CD4-positive, alpha-beta memory T cell (primary cell): ENCODE measurements around the gene GYG2. TPM values are rescaled to one million over a fixed set of nuclear protein-coding genes. Genes with fewer than 3 reads are reported as not detected.

Source experiments
- polyA plus RNA-seq, 2 donors: library from polyadenylated mRNA; unstranded; fragments of 300-500 nt; fragmentation: Illumina TruSeq; gene quantifications; one replicate each; pipeline ENCODE4 v1.2.3, GENCODE V29; 2021
- total RNA-seq, 2 experiments: library from RNA; stranded (reverse); gene quantifications; one replicate each; pipeline ENCODE4 v1.2.3, GENCODE V29; 2021

The GYG2 gene
- total and polyA plus RNA-seq, 4 experiments from 2014 or later, result not detected

Other genes with a start within 250 kb of the GYG2 start
- 100 to 1,000 TPM; 283 to 289 TPM for gene CD99, start 137.6 kb upstream of the GYG2 start, total RNA-seq
- 100 to 1,000 TPM; 388 to 400 TPM for gene CD99, start 137.6 kb upstream of the GYG2 start, polyA plus RNA-seq
- gene XG, start 76.9 kb upstream of the GYG2 start, total RNA-seq, result under 1 TPM in 1 of 2 experiments, not detected in 1; 0.32 TPM
- not detected for gene XG, start 76.9 kb upstream of the GYG2 start, polyA plus RNA-seq
- 1 to 10 TPM; 2.1 to 3.2 TPM for gene ARSD, start 100.4 kb downstream of the GYG2 start, total RNA-seq
- 1 to 10 TPM in 1 of 2 donors, under 1 TPM in 1; 0.97 to 2.4 TPM for gene ARSD, start 100.4 kb downstream of the GYG2 start, polyA plus RNA-seq
- not detected for gene ARSH, start 177.6 kb downstream of the GYG2 start, total RNA-seq
- gene ARSH, start 177.6 kb downstream of the GYG2 start, polyA plus RNA-seq, result not detected
- gene ARSF, start 212.5 kb downstream of the GYG2 start, total RNA-seq, result not detected
- not detected for gene ARSF, start 212.5 kb downstream of the GYG2 start, polyA plus RNA-seq